Osteoblast (primary cell): ENCODE measurements around the gene ECI2. TPM values are rescaled to one million over a fixed set of nuclear protein-coding genes. Genes with fewer than 3 reads are reported as not detected.

ENCODE experiments used
- DNase-seq: peaks from one replicate; pipeline ENCODE4 v3.0.0; 2011; ENCODE audit warnings: low spot score, mixed read lengths; ENCODE audit not compliant: insufficient read length; ENCODE audit errors: missing footprints
- H2AFZ ChIP-seq: 2 replicates; pipeline ENCODE4 v1.6.0; 2011; ENCODE audit warnings: mild to moderate bottlenecking, low read length
- H3K27ac ChIP-seq: 2 replicates; pipeline ENCODE4 v1.5.1; 2011; ENCODE audit warnings: mild to moderate bottlenecking, low read depth, low read length, moderate library complexity
- H3K27me3 ChIP-seq: 2 replicates; pipeline ENCODE4 v1.6.0; 2012; ENCODE audit warnings: mild to moderate bottlenecking, control low read depth, inconsistent platforms, low read length, moderate library complexity; ENCODE audit not compliant: insufficient read depth
- H3K36me3 ChIP-seq: 2 replicates; pipeline ENCODE4 v1.5.1; 2011; ENCODE audit warnings: mild to moderate bottlenecking, low read length, control low read depth, moderate library complexity; ENCODE audit not compliant: insufficient read depth
- H3K4me1 ChIP-seq: 2 replicates; pipeline ENCODE4 v1.5.1; 2011; ENCODE audit warnings: mild to moderate bottlenecking, low read length, control low read depth, moderate library complexity; ENCODE audit not compliant: insufficient read depth
- H3K4me2 ChIP-seq: 2 replicates; pipeline ENCODE4 v1.6.0; 2011; ENCODE audit warnings: mild to moderate bottlenecking, low read length; ENCODE audit not compliant: insufficient read depth
- H3K4me3 ChIP-seq: fragments of 200-600 bp; sonication (generic); 3 replicates; pipeline ENCODE4 v1.5.1; 2012; ENCODE audit warnings: mild to moderate bottlenecking, low read length, inconsistent platforms; ENCODE audit not compliant: insufficient read depth
- H3K79me2 ChIP-seq: 2 replicates; pipeline ENCODE4 v1.6.0; 2012; ENCODE audit warnings: mild to moderate bottlenecking, low read length, control low read depth, inconsistent platforms; ENCODE audit not compliant: insufficient read depth
- H3K9me3 ChIP-seq: 2 replicates; pipeline ENCODE4 v1.5.1; 2011; ENCODE audit warnings: low read depth, low read length, control low read depth
- H4K20me1 ChIP-seq: 2 replicates; pipeline ENCODE4 v1.6.0; 2012; ENCODE audit warnings: mild to moderate bottlenecking, low read length, control low read depth; ENCODE audit not compliant: insufficient read depth
- total RNA-seq: library from RNA; depleted of rRNA; stranded (reverse); fragments of >200 nt; gene quantifications from 2 replicates; pipeline ENCODE4 v1.2.3, GENCODE V29; 2012
- TF ChIP-seq, protein P1 (sequence below): IDR thresholded peaks from 2 replicates; pipeline ENCODE4 v1.5.1; 2011; ENCODE audit warnings: mild to moderate bottlenecking, low read depth, low read length, moderate library complexity; ENCODE audit errors: extremely low read depth

ECI2 gene
- total RNA-seq, 1 donor: 76.0 TPM

DNA sequence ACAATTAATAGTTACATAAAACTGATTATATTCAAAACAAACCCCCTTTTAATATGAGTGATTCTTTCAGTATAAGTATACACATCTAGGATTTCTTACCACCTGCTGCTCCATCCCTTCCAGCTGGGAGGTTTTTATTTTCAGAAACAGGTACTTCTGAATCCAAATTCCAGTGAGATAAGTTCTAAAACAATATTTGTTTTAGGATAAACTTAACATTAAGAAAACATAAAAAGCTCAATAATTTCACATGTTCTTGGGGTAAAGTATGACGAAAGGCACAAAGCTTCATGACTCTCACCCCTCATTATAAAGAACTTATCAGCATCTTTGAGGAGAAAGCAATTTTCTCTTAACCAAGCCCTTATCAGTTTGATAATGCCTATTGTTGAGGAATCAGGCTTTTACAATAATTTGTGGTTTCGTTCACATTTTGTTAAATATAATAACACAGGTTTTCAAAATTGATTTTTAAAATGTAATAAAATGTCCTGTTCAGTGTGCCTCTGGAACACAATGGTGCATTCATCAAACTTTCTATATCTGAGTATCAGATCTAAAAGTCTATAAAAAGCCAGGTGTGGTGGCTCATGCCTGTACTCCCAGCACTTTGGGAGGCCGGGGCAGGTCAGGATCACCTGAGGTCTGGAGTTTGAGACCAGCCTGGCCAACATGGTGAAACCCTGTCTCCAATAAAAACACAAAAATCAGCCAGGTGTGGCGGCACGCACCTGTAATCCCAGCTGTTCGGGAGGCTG is 60.7 kb downstream of the ECI2 start:
- H3K4me3 ChIP-seq: no peak overlapping the region
- H3K4me2 ChIP-seq: no peak overlapping the region
- H2AFZ ChIP-seq: no peak overlapping the region
- no peaks in the 10 kb centered on the region for H3K79me2 ChIP-seq
- H3K36me3 ChIP-seq: no peaks in the 10 kb centered on the region
- no peak for DNase-seq
- H3K27ac ChIP-seq: no peak overlapping the region
- H3K9me3 ChIP-seq: no peaks in the 10 kb centered on the region
- H4K20me1 ChIP-seq: no peaks in the 10 kb centered on the region
- H3K4me1 ChIP-seq: no peaks in the 10 kb centered on the region
- H3K27me3 ChIP-seq: no peaks in the 10 kb centered on the region
- TF ChIP-seq, protein P1, sequence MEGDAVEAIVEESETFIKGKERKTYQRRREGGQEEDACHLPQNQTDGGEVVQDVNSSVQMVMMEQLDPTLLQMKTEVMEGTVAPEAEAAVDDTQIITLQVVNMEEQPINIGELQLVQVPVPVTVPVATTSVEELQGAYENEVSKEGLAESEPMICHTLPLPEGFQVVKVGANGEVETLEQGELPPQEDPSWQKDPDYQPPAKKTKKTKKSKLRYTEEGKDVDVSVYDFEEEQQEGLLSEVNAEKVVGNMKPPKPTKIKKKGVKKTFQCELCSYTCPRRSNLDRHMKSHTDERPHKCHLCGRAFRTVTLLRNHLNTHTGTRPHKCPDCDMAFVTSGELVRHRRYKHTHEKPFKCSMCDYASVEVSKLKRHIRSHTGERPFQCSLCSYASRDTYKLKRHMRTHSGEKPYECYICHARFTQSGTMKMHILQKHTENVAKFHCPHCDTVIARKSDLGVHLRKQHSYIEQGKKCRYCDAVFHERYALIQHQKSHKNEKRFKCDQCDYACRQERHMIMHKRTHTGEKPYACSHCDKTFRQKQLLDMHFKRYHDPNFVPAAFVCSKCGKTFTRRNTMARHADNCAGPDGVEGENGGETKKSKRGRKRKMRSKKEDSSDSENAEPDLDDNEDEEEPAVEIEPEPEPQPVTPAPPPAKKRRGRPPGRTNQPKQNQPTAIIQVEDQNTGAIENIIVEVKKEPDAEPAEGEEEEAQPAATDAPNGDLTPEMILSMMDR: no peak

DNA sequence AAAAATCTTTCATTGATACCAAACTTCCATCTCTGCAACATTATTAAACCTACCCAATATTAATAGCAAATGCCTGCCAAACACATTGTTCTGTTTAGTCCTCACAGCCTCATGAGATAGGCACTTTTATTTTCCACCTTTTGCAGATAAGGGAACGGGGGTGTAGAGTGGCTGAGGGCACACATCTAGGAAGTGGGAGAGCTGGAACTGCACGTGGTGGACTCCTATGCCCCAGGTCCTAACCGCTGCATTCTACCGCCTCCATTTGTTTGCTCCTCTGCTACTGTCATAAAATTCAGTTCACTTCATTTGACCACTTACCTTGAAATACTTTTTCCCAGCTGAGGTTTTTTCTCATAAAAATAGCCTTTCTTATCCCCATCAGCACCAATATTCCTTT is 64.0 kb downstream of the ECI2 start:
- Histone ChIP-seq H3K27me3 (no peaks in the 10 kb centered on the region), H3K36me3 (no peaks in the 10 kb centered on the region), H2AFZ (no peak overlapping the region), H3K4me2 (no peak overlapping the region), H4K20me1 (no peaks in the 10 kb centered on the region), H3K4me1 (no peaks in the 10 kb centered on the region), H3K27ac (no peak overlapping the region), H3K4me3 (no peak overlapping the region), H3K9me3 (no peaks in the 10 kb centered on the region), H3K79me2 (no peaks in the 10 kb centered on the region)
- TF ChIP-seq, protein P1: no peak
- DNase-seq: no peak

DNA sequence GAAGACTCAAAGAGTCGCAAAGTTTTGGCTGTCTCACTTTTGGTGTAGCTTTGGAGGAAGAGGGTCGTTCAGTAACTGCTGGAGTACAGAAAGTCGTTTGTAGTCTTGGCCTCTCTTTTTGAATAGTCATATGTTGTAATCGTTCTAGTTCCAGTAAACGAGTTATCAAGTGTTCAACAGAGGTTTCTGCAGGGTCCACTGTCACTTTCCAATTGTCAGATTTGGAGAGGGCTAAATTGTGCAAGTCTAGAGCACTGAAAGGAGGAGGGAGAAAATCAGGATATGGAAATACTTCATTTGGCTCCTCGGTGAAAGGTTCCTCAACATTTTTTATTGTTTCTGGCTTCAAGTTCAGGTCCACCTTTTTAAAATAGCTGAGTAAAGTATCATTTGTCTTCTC is 66.2 kb downstream of the ECI2 start:
- Histone ChIP-seq H2AFZ (no peak overlapping the region), H4K20me1 (no peaks in the 10 kb centered on the region), H3K9me3 (no peaks in the 10 kb centered on the region), H3K27me3 (no peaks in the 10 kb centered on the region), H3K4me3 (no peak overlapping the region), H3K4me1 (no peaks in the 10 kb centered on the region), H3K4me2 (no peak overlapping the region), H3K36me3 (peaks cover 10% of the 10 kb centered on the region), H3K27ac (no peak overlapping the region), H3K79me2 (no peaks in the 10 kb centered on the region)
- DNase-seq: no peak
- TF ChIP-seq, protein P1: no peak

DNA sequence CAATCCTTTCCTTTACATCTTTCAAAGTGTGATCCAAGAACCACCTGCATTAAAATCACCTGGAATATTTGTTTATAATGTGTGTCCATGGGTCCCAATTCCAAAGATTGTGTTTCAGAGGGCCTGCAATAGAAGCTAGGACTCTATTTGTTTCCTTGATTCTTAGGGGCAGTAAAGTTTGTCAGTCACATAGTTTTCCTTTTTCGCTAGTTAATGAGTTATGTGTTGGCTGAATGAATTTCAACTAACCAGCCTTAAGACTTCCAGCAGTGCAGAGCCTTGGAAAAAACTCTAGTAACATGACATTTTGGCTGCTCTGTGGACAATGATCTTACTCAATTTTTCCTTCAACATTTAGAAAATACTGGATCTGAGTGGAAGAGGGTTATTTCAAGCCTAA is 67.7 kb downstream of the ECI2 start:
- H3K27ac ChIP-seq: no peak overlapping the region
- TF ChIP-seq, protein P1: no peak
- peaks cover 24% of the 10 kb centered on the region for H3K36me3 ChIP-seq
- H2AFZ ChIP-seq: no peak overlapping the region
- no peaks in the 10 kb centered on the region for H3K9me3 ChIP-seq
- H3K4me3 ChIP-seq: no peak overlapping the region
- H3K27me3 ChIP-seq: no peaks in the 10 kb centered on the region
- no peaks in the 10 kb centered on the region for H4K20me1 ChIP-seq
- DNase-seq: no peak
- H3K4me2 ChIP-seq: no peak overlapping the region
- H3K4me1 ChIP-seq: no peaks in the 10 kb centered on the region
- H3K79me2 ChIP-seq: no peaks in the 10 kb centered on the region
